Fibroblast of the aortic adventitia (primary cell): ENCODE data around the gene TRIM37. TPM values are rescaled to one million over a fixed set of nuclear protein-coding genes. Genes with fewer than 3 reads are reported as not detected.

Source experiments
- DNase-seq: peaks from one replicate; pipeline ENCODE4 v3.0.0-alpha.2; 2010; ENCODE audit warnings: low read depth
- H3K4me3 ChIP-seq: 2 replicates; pipeline ENCODE4 v1.5.1; 2011; ENCODE audit warnings: low read depth, mild to moderate bottlenecking, control low read depth, low read length, moderate library complexity
- CTCF ChIP-seq: IDR thresholded peaks from 2 replicates; pipeline ENCODE4 v1.5.1; 2011; ENCODE audit warnings: mild to moderate bottlenecking, low read length, control low read depth, inconsistent platforms; ENCODE audit not compliant: insufficient read depth
- total RNA-seq: library from RNA; depleted of rRNA; stranded (reverse); fragments of >200 nt; gene quantifications from 2 replicates; pipeline ENCODE4 v1.2.3, GENCODE V29; 2012; ENCODE audit warnings: low replicate concordance

TRIM37 gene
- total RNA-seq, 1 donor, result 42.0 TPM

- TF ChIP-seq CTCF, result peak; percentile 97
- H3K4me3 ChIP-seq, result no peak overlapping the region
- DNase-seq, result peak; percentile 76
Observed at GRCh38 chr17:59004338-59005111, 102.2 kb downstream of the TRIM37 start.

GRCh38 chr17:59003860-59004259 lies 102.8 kb downstream of the TRIM37 start:
- no peak overlapping the region for H3K4me3 ChIP-seq
- no peak for TF ChIP-seq CTCF
- no peak for DNase-seq

- no peak for TF ChIP-seq CTCF
- DNase-seq, result no peak
- no peak overlapping the region for H3K4me3 ChIP-seq
Observed at GRCh38 chr17:59002848-59003247, 103.8 kb downstream of the TRIM37 start.

GRCh38 chr17:59002126-59002525 lies 104.6 kb downstream of the TRIM37 start:
- no peak for TF ChIP-seq CTCF
- no peak overlapping the region for H3K4me3 ChIP-seq
- DNase-seq, result no peak

GRCh38 chr17:59001158-59001814 lies 105.4 kb downstream of the TRIM37 start:
- no peak for TF ChIP-seq CTCF
- H3K4me3 ChIP-seq, result no peak overlapping the region
- DNase-seq, result peak; percentile 35

- DNase-seq, result no peak
- TF ChIP-seq CTCF, result no peak
- no peak overlapping the region for H3K4me3 ChIP-seq
Observed at GRCh38 chr17:59000022-59000421, 106.7 kb downstream of the TRIM37 start.
